Astrocyte of the cerebellum (primary cell): ENCODE measurements around the gene NXPH2.

Experiments used
- DNase-seq: peaks from one replicate; pipeline ENCODE4 v3.0.0-alpha.2; 2011; ENCODE audit warnings: low read depth
- H3K4me3 ChIP-seq: 2 replicates; pipeline ENCODE4 v1.5.1; 2011; ENCODE audit warnings: mild to moderate bottlenecking, low read depth, low read length, moderate library complexity
- CTCF ChIP-seq: IDR thresholded peaks from 2 replicates; pipeline ENCODE4 v1.5.1; 2012; ENCODE audit warnings: low read length, low read depth, moderate library complexity, mild to moderate bottlenecking; ENCODE audit errors: missing control alignments
- in situ Hi-C: cut with HindIII; loops from 2 replicates; pipeline ENCODE4 v1.10.0; 2017; ENCODE audit warnings: low sequenced_read_pairs

The NXPH2 gene

GRCh38 chr2:138637686-138638085 is 142.5 kb downstream of the NXPH2 start:
- no peak for TF ChIP-seq CTCF
- no peak for DNase-seq
- H3K4me3 ChIP-seq, result no peak overlapping the region
- in situ Hi-C loops, result no loop called here

- no peak for DNase-seq
- TF ChIP-seq CTCF, result no peak
- no peak overlapping the region for H3K4me3 ChIP-seq
- in situ Hi-C loops, result no loop called here
Measured at GRCh38 chr2:138637061-138637460, 143.1 kb downstream of the NXPH2 start.

- no peak overlapping the region for H3K4me3 ChIP-seq
- no peak for DNase-seq
- no peak for TF ChIP-seq CTCF
Measured at GRCh38 chr2:138633049-138633448, 147.1 kb downstream of the NXPH2 start.

GRCh38 chr2:138632066-138632620 is 148.0 kb downstream of the NXPH2 start:
- in situ Hi-C loops, result no loop called here
- no peak for DNase-seq
- TF ChIP-seq CTCF, result no peak
- H3K4me3 ChIP-seq, result no peak overlapping the region

More at GRCh38 chr2:138633049-138633448, 147.1 kb downstream of the NXPH2 start:
- in situ Hi-C loops, result no loop called here

- no peak for TF ChIP-seq CTCF
- DNase-seq, result no peak
- in situ Hi-C loops, result no loop called here
- H3K4me3 ChIP-seq, result no peak overlapping the region
Measured at GRCh38 chr2:138630164-138630563, 150.0 kb downstream of the NXPH2 start.

GRCh38 chr2:138626148-138626547 is 154.0 kb downstream of the NXPH2 start:
- no peak for TF ChIP-seq CTCF
- no peak for DNase-seq
- H3K4me3 ChIP-seq, result no peak overlapping the region
- in situ Hi-C loops, result no loop called here
